IMR-90 (cell line): Measurements from ENCODE around the gene SLC8A3. TPM values are rescaled to one million over a fixed set of nuclear protein-coding genes. Genes with fewer than 3 reads are reported as not detected.
A peak's percentile ranks its signal among the peaks of the same experiment; 100 is the strongest.

Experiments
- ATAC-seq: fragments of 200-7000 bp; cut with Tn5 transposase; 2 replicates; pipeline ENCODE4 v1.9.1; 2020; ENCODE audit warnings: low read depth, mild to moderate bottlenecking, moderate library complexity
- BruUV-seq: library from RNA; stranded (reverse); fragments of 400-500 nt; replicated peaks from 2 replicates; lab custom pipeline; 2021; lab: Mats Ljungman, UMichigan
- CTCF ChIA-PET: fragments of 300-600 bp; formaldehyde crosslinking; extraction: SDS; loops from one replicate; lab custom pipeline; 2021; ENCODE audit warnings: antibody characterized with exemption; lab: Yijun Ruan, JAX
- POLR2A ChIA-PET: fragments of 300-600 bp; sonication (Branson Sonifier 250); formaldehyde crosslinking; loops from one replicate; lab custom pipeline; 2022; ENCODE audit warnings: antibody characterized with exemption; ENCODE audit not compliant: unreplicated experiment; lab: Charles Lee
- DNase-seq: peaks from one replicate; pipeline ENCODE4 v3.0.0; 2013
- H2AFZ ChIP-seq: replicated peaks from 2 replicates; pipeline ENCODE3; 2013; ENCODE audit warnings: low read length, mild to moderate bottlenecking; ENCODE audit not compliant: poor library complexity
- H2AK5ac ChIP-seq: 2 replicates; pipeline ENCODE4 v1.6.1; 2013; ENCODE audit warnings: low read depth, low read length, inconsistent platforms
- H2AK9ac ChIP-seq: replicated peaks from 2 replicates; pipeline ENCODE3; 2013; ENCODE audit warnings: mild to moderate bottlenecking, low read depth, low read length, moderate library complexity; ENCODE audit not compliant: poor library complexity
- H2BK120ac ChIP-seq: 2 replicates; pipeline ENCODE4 v1.6.1; 2013; ENCODE audit warnings: low read depth, low read length, inconsistent platforms
- H2BK15ac ChIP-seq: 3 replicates; pipeline ENCODE4 v1.6.1; 2013; ENCODE audit warnings: low read depth, low read length, inconsistent platforms
- H2BK20ac ChIP-seq: 2 replicates; pipeline ENCODE4 v1.6.1; 2013; ENCODE audit warnings: low read depth, mild to moderate bottlenecking, inconsistent platforms, low read length, moderate library complexity
- H2BK5ac ChIP-seq: 2 replicates; pipeline ENCODE4 v1.6.1; 2013; ENCODE audit warnings: mild to moderate bottlenecking, low read depth, low read length, inconsistent platforms; ENCODE audit not compliant: poor library complexity, severe bottlenecking
- H3K14ac ChIP-seq: replicated peaks from 2 replicates; pipeline ENCODE4 v1.6.1; 2013; ENCODE audit warnings: low read depth, low read length, inconsistent platforms
- H3K18ac ChIP-seq: 2 replicates; pipeline ENCODE4 v1.6.1; 2013; ENCODE audit warnings: low read depth, low read length, control low read depth
- H3K23ac ChIP-seq: 2 replicates; pipeline ENCODE4 v1.6.1; 2013; ENCODE audit warnings: low read depth, low read length, inconsistent platforms
- H3K27ac ChIP-seq: 2 replicates; pipeline ENCODE4 v1.5.1; 2013; ENCODE audit warnings: mild to moderate bottlenecking, control low read depth, low read length; ENCODE audit not compliant: insufficient read depth
- H3K27me3 ChIP-seq: 2 replicates; pipeline ENCODE4 v1.6.1; 2013; ENCODE audit warnings: low read length; ENCODE audit not compliant: control insufficient read depth, insufficient read depth
- H3K36me3 ChIP-seq: 2 replicates; pipeline ENCODE4 v1.6.1; 2013; ENCODE audit warnings: low read length, mixed read lengths; ENCODE audit not compliant: control insufficient read depth, insufficient read depth
- H3K4ac ChIP-seq: 2 replicates; pipeline ENCODE4 v1.6.1; 2013; ENCODE audit warnings: low read depth, low read length, inconsistent platforms
- H3K4me1 ChIP-seq: 2 replicates; pipeline ENCODE4 v1.6.1; 2013; ENCODE audit warnings: low read length, mixed read lengths; ENCODE audit not compliant: control insufficient read depth, insufficient read depth
- H3K4me2 ChIP-seq: 2 replicates; pipeline ENCODE4 v1.6.1; 2013; ENCODE audit warnings: low read depth, mild to moderate bottlenecking, control low read depth, low read length, moderate library complexity
- H3K4me3 ChIP-seq: 2 replicates; pipeline ENCODE4 v1.5.1; 2013; ENCODE audit warnings: low read depth, mild to moderate bottlenecking, control low read depth, low read length, moderate library complexity; ENCODE audit not compliant: insufficient read depth
- H3K56ac ChIP-seq: 2 replicates; pipeline ENCODE4 v1.6.1; 2013; ENCODE audit warnings: low read length, inconsistent platforms; ENCODE audit not compliant: insufficient read depth; ENCODE audit errors: extremely low read depth
- H3K79me1 ChIP-seq, 2 experiments: 2 replicates each; pipeline ENCODE4 v1.6.1; 2013; ENCODE audit warnings: low read length in 2 of 2, inconsistent platforms in 1 of 2, low read depth in 1 of 2
- H3K9ac ChIP-seq: 2 replicates; pipeline ENCODE4 v1.6.1; 2013; ENCODE audit warnings: low read depth, low read length, control low read depth
- H3K9me1 ChIP-seq: 2 replicates; pipeline ENCODE4 v1.6.1; 2013; ENCODE audit warnings: low read length, inconsistent platforms; ENCODE audit not compliant: insufficient read depth
- H3K9me3 ChIP-seq: 2 replicates; pipeline ENCODE4 v1.6.1; 2013; ENCODE audit warnings: low read length; ENCODE audit not compliant: control insufficient read depth, insufficient read depth
- H4K20me1 ChIP-seq: 2 replicates; pipeline ENCODE4 v1.6.1; 2013; ENCODE audit warnings: low read length, inconsistent platforms; ENCODE audit not compliant: insufficient read depth
- H4K5ac ChIP-seq: 2 replicates; pipeline ENCODE4 v1.6.1; 2013; ENCODE audit warnings: mild to moderate bottlenecking, low read depth, low read length, control low read depth
- H4K8ac ChIP-seq, 2 experiments: 2 replicates each; pipeline ENCODE4 v1.6.1; 2013; ENCODE audit warnings: low read depth in 2 of 2, low read length in 2 of 2, control low read depth in 1 of 2, inconsistent platforms in 1 of 2
- H4K91ac ChIP-seq: 2 replicates; pipeline ENCODE4 v1.6.1; 2013; ENCODE audit warnings: low read depth, low read length, inconsistent platforms; ENCODE audit not compliant: insufficient read depth
- BHLHE40 ChIP-seq: fragments of 150-350 bp; IDR thresholded peaks from 2 replicates; pipeline ENCODE4 v1.6.1; 2016; ENCODE audit warnings: mild to moderate bottlenecking, low read depth, low read length
- CEBPB ChIP-seq: IDR thresholded peaks from 2 replicates; pipeline ENCODE4 v1.6.1; 2012; ENCODE audit warnings: low read depth, low read length, improper control_type of control experiment
- CHD1 ChIP-seq: IDR thresholded peaks from 2 replicates; pipeline ENCODE4 v1.6.1; 2012; ENCODE audit warnings: low read depth, low read length, improper control_type of control experiment
- CTCF ChIP-seq: conservative IDR thresholded peaks from 2 replicates; pipeline ENCODE4 v1.5.1; 2012; ENCODE audit warnings: mild to moderate bottlenecking, low read depth, low read length, improper control_type of control experiment
- ELK1 ChIP-seq: fragments of 150-350 bp; IDR thresholded peaks from 2 replicates; pipeline ENCODE4 v1.6.1; 2016; ENCODE audit warnings: low read depth, mild to moderate bottlenecking, low read length, moderate library complexity, borderline replicate concordance
- FOS ChIP-seq: fragments of 150-350 bp; IDR thresholded peaks from 2 replicates; pipeline ENCODE4 v1.6.1; 2016; ENCODE audit warnings: low read depth, low read length
- MAFK ChIP-seq: IDR thresholded peaks from 2 replicates; pipeline ENCODE4 v1.6.1; 2012; ENCODE audit warnings: low read depth, low read length, improper control_type of control experiment
- MAZ ChIP-seq: IDR thresholded peaks from 2 replicates; pipeline ENCODE4 v1.6.1; 2012; ENCODE audit warnings: low read depth, mild to moderate bottlenecking, low read length, improper control_type of control experiment, moderate library complexity, borderline replicate concordance
- MXI1 ChIP-seq: IDR thresholded peaks from 2 replicates; pipeline ENCODE4 v1.6.1; 2012; ENCODE audit warnings: low read depth, mild to moderate bottlenecking, low read length, moderate library complexity, borderline replicate concordance
- POLR2A ChIP-seq: IDR thresholded peaks from 2 replicates; pipeline ENCODE4 v1.6.1; 2012; ENCODE audit warnings: mild to moderate bottlenecking, low read depth, low read length
- RAD21 ChIP-seq: IDR thresholded peaks from 2 replicates; pipeline ENCODE4 v1.6.1; 2012; ENCODE audit warnings: low read length, improper control_type of control experiment
- RFX5 ChIP-seq: IDR thresholded peaks from 2 replicates; pipeline ENCODE4 v1.8.0; 2012; ENCODE audit warnings: low read depth, mild to moderate bottlenecking, low read length, moderate library complexity
- SMC3 ChIP-seq: fragments of 150-350 bp; IDR thresholded peaks from 2 replicates; pipeline ENCODE4 v1.6.1; 2016; ENCODE audit warnings: low read depth, mild to moderate bottlenecking, antibody characterized with exemption, low read length, moderate library complexity
- USF2 ChIP-seq: fragments of 150-350 bp; IDR thresholded peaks from 2 replicates; pipeline ENCODE4 v1.6.1; 2017; ENCODE audit warnings: mild to moderate bottlenecking, antibody characterized with exemption, low read length, low read depth
- WGBS, 2 experiments: methylation state at CpG; one replicate each; pipeline versions ENCODE4 v1.1.5 to v1.1.7; 2013; ENCODE audit warnings: missing lambda C conversion rate in 2 of 2; ENCODE audit not compliant: insufficient read length in 1 of 2; ENCODE audit errors: extremely low coverage in 2 of 2; 5-methylcytosine and 5-hydroxymethylcytosine counted together
- dilution Hi-C: fragments of 300-500 bp; cut with HindIII; formaldehyde crosslinking; loops from one replicate; pipeline ENCODE4 v1.14.3; 2018; ENCODE audit warnings: low sequenced_read_pairs; ENCODE audit not compliant: unreplicated experiment
- in situ Hi-C: fragments of 300-500 bp; cut with MboI; formaldehyde crosslinking; loops from 3 replicates; pipeline ENCODE4 v1.14.3; 2019; ENCODE audit warnings: low sequenced_read_pairs, inconsistent platforms, mixed read lengths
- intact Hi-C: fragments of 100-400 bp; cut with micrococcal nuclease; formaldehyde crosslinking; loops from 2 replicates; pipeline ENCODE4 v1.10.0; 2022
- polyA plus RNA-seq, 3 experiments: library from polyadenylated mRNA; depleted of rRNA; stranded (reverse); fragments of >200 nt; gene quantifications; 2 replicates each; pipeline ENCODE4 v1.2.3, GENCODE V29; 2012; ENCODE audit warnings: low replicate concordance in 1 of 3
- total RNA-seq: library from RNA; depleted of rRNA; stranded (reverse); fragments of >200 nt; gene quantifications from 2 replicates; pipeline ENCODE4 v1.2.3, GENCODE V29; 2012

SLC8A3 gene
- total and polyA plus RNA-seq, 2 of the 4 experiments (the other 2 are of a cell fraction), result under 0.01 TPM; not detected in 1

- BruUV-seq, result no TSS peak
- H2BK120ac ChIP-seq, result no peak overlapping the region
- no peak overlapping the region for H3K56ac ChIP-seq
- no peak overlapping the region for H2BK20ac ChIP-seq
- H3K4me2 ChIP-seq, result no peak overlapping the region
- no peaks in the 10 kb centered on the region for H4K20me1 ChIP-seq
- no peaks in the 10 kb centered on the region for H3K79me1 ChIP-seq
- peaks cover 6% of the 10 kb centered on the region; the same call in 1 of the 2 replicates for H3K36me3 ChIP-seq
- peak; percentile 41 for DNase-seq
- no peak overlapping the region for H3K4me3 ChIP-seq
- H3K27me3 ChIP-seq, result no peaks in the 10 kb centered on the region
- intact Hi-C loops (no loop called here), dilution Hi-C loops (no loop called here), in situ Hi-C loops (loop anchor here (5.0 to 25.0 kb wide), 2 partner anchors 136 to 431 kb away; no protein-coding TSS in a partner anchor)
- H4K8ac ChIP-seq, result no peak overlapping the region
- no peak overlapping the region for H2AK5ac ChIP-seq
- no peak overlapping the region for H3K27ac ChIP-seq
- no peak overlapping the region for H3K4ac ChIP-seq
- TF ChIP-seq RFX5, result no peak
- no peak for TF ChIP-seq BHLHE40
- TF ChIP-seq SMC3, result no peak
- no peak for TF ChIP-seq CHD1
- TF ChIP-seq MXI1, result no peak
- no peak for TF ChIP-seq MAZ
- no peak for TF ChIP-seq FOS
- no peak for TF ChIP-seq ELK1
- no peak for TF ChIP-seq POLR2A
- no peak for TF ChIP-seq CTCF
- TF ChIP-seq CEBPB, result no peak
- no peak for TF ChIP-seq USF2
- TF ChIP-seq MAFK, result no peak
- TF ChIP-seq RAD21, result no peak
- no peak overlapping the region for H3K23ac ChIP-seq
- no peak overlapping the region for H2AK9ac ChIP-seq
- no peak overlapping the region for H2AFZ ChIP-seq
- peaks cover 6% of the 10 kb centered on the region for H3K4me1 ChIP-seq
- H3K14ac ChIP-seq, result no peak overlapping the region
- H2BK5ac ChIP-seq, result no peak overlapping the region
- no peak overlapping the region; the same call in 1 of the 2 replicates for H4K91ac ChIP-seq
- H2BK15ac ChIP-seq, result no peak overlapping the region
- H3K9me3 ChIP-seq, result no peaks in the 10 kb centered on the region
- WGBS, 2 experiments, result no CpG with 5 or more reads among the region's 2 CpGs
- H4K5ac ChIP-seq, result no peak overlapping the region
- CTCF ChIA-PET, result interaction anchor here (1.2 kb wide), 1 partner anchor 10 kb away, joined by 5 read pairs; no protein-coding TSS in a partner anchor
- H3K18ac ChIP-seq, result no peak overlapping the region
- POLR2A ChIA-PET, result no interaction called here
- ATAC-seq, result no peak
- peaks cover 3% of the 10 kb centered on the region; the same call in 1 of the 2 replicates for H3K9me1 ChIP-seq
- no peak overlapping the region for H3K9ac ChIP-seq
These were observed 170.5 kb downstream of the SLC8A3 start for GRCh38 chr14:70018230-70018629.
